ENCODE results near the gene OAS1. TPM values are rescaled to one million over a fixed set of nuclear protein-coding genes. Genes with fewer than 3 reads are reported as not detected.

The OAS1 gene
- total and polyA plus RNA-seq, 2 of the 8 experiments (the other 6 are each of a cell fraction or from before 2014, with no cell fraction given), result 0.23 TPM; not detected in 1

DNA sequence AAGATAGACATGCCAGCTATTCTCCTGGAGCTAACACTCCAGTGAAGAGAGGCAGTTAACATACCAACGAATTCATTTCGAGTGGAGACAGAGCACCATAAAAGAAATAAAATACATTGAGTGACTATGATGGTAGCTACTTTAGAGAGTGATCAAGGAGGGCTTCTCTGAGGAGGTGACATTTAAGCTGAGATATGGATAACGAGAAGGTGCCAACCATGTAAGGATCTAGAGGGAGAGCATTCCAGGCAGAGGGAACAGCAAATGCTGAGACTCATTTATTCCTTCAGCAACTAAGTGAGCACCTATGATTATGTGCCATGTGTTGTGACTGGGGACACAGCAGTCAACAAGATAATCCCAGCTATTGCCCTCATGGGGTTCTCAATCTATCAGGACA is 28.3 kb upstream of the OAS1 start:
- Histone ChIP-seq H3K23me2 (ENCODE audit: low read depth, low read length) (no peaks in the 10 kb centered on the region), H3K56ac (replicated peaks; ENCODE audit: insufficient read length, low read depth, low read length) (no peak overlapping the region), H3K14ac (ENCODE audit: insufficient read length) (no peak overlapping the region), H3K4ac (replicated peaks; ENCODE audit: insufficient read length, low read depth, low read length) (no peak overlapping the region), H2BK12ac (ENCODE audit: low read depth, low read length) (no peak overlapping the region), H3K27me3 (replicated peaks in 1 of 4; ENCODE audit: control insufficient read depth in 3 of 4, extremely low read depth in 1 of 4, insufficient read depth in 3 of 4, low read length in 3 of 4) (no peaks in the 10 kb centered on the region; a peak in 2 of 7 replicates), H3K18ac (ENCODE audit: extremely low read depth, low read length) (no peak overlapping the region), H3K4me2 (ENCODE audit: insufficient read depth in 1 of 2, low read depth in 2 of 2, low read length in 2 of 2) (no peak overlapping the region), H3K9me3 (ENCODE audit: insufficient read depth in 2 of 2, low read depth in 1 of 2, low read length in 1 of 2) (no peaks in the 10 kb centered on the region), H4K20me1 (replicated peaks in 1 of 2; ENCODE audit: control insufficient read depth in 1 of 2, insufficient read depth in 2 of 2, low read length in 2 of 2) (no peaks in the 10 kb centered on the region), H2BK5ac (ENCODE audit: low read depth, low read length) (no peak overlapping the region), H4K8ac (ENCODE audit: extremely low read depth, insufficient read depth, low read length) (no peak overlapping the region), H3K79me2 (ENCODE audit: control insufficient read depth in 1 of 2, insufficient read depth in 2 of 2, low read length in 2 of 2) (no peaks in the 10 kb centered on the region), H3K9ac (replicated peaks in 1 of 4; ENCODE audit: extremely low read depth in 1 of 4, low read depth in 3 of 4, low read length in 3 of 4) (no peak overlapping the region), H3K4me1 (replicated peaks in 1 of 4; ENCODE audit: control insufficient read depth in 3 of 4, insufficient read depth in 4 of 4, low read length in 3 of 4) (peaks cover 0 to 3% (median 0%) of the 10 kb centered on the region in 4 experiments; a peak in 1 of 7 replicates), H2AFZ (ENCODE audit: low read length) (no peak overlapping the region), H2BK15ac (ENCODE audit: low read length) (no peak overlapping the region), H4K5ac (ENCODE audit: insufficient read length, low read depth, low read length) (no peak overlapping the region), H2BK120ac (replicated peaks; ENCODE audit: low read depth, low read length) (no peak overlapping the region), H3K23ac (ENCODE audit: insufficient read length) (no peak overlapping the region), H2AK5ac (ENCODE audit: low read depth, low read length) (no peak overlapping the region), H2BK20ac (ENCODE audit: low read length) (no peak overlapping the region), H3K27ac (ENCODE audit: low read depth, low read length) (no peak overlapping the region), H3K4me3 (ENCODE audit: extremely low read depth in 1 of 4, insufficient read depth in 2 of 4, low read depth in 3 of 4, low read length in 4 of 4) (no peak overlapping the region), H3K36me3 (ENCODE audit: control insufficient read depth in 2 of 4, insufficient read depth in 4 of 4, low read length in 3 of 4) (no peaks in the 10 kb centered on the region), H4K91ac (replicated peaks; ENCODE audit: insufficient read length, low read length) (no peak overlapping the region), H3K79me1 (ENCODE audit: low read depth, low read length) (no peaks in the 10 kb centered on the region)
- FAIRE-seq (no peak), DNase-seq (ENCODE audit: low read depth in 1 of 2, low spot score in 2 of 2) (no peak)
- TF ChIP-seq KDM1A (IDR thresholded peaks at IDR 0.05; ENCODE audit: borderline replicate concordance, low read length) (peak; percentile 38; the same call in 1 of the 2 replicates), RNF2 (IDR thresholded peaks at IDR 0.05; ENCODE audit: borderline replicate concordance, low read depth, low read length, missing control alignments, poor library complexity, severe bottlenecking) (no peak)
- POLR2A ChIA-PET (ENCODE audit: partially characterized antibody), result no interaction called here
- 85% methylated on average over 3 of the region's 3 CpGs; no CpG with 5 or more reads in 1 of the 2 experiments for WGBS, 2 experiments (ENCODE audit: extremely low coverage in 1 of 2, insufficient coverage in 1 of 2, insufficient read length in 1 of 2, insufficient replicate concordance in 2 of 2, low coverage in 1 of 2, low lambda C conversion rate in 2 of 2, missing lambda C conversion rate in 1 of 2)
- CTCF ChIA-PET (ENCODE audit: partially characterized antibody), result interaction anchor here (1.4 to 1.5 kb wide), 2 partner anchors 22 to 81 kb away, joined by 3 to 4 read pairs; no protein-coding TSS in a partner anchor
